ENCODE results near the gene DSC1.
A peak's percentile ranks its signal among the peaks of the same experiment; 100 is the strongest.
"Not testable (repeated sequence)": the region's sequence is repeated elsewhere in the genome, so short reads cannot be mapped to it uniquely, and the experiment has no call there.

DSC1 gene

GRCh38 chr18:31170335-31170734 lies 7.7 kb upstream of the DSC1 start:
- no peak for DNase-seq

GRCh38 chr18:31162419-31162793 lies 250 bp downstream of the DSC1 start:
- no peak for DNase-seq

- no peak for DNase-seq
Observed at GRCh38 chr18:31161757-31162418, 768 bp downstream of the DSC1 start.

GRCh38 chr18:31156821-31157763 lies 5.6 kb downstream of the DSC1 start:
- DNase-seq = peak; percentile 29

GRCh38 chr18:31155498-31155897 lies 7.2 kb downstream of the DSC1 start:
- DNase-seq = no peak

GRCh38 chr18:31154181-31154580 lies 8.5 kb downstream of the DSC1 start:
- no peak for DNase-seq

- DNase-seq = no peak
Observed at GRCh38 chr18:31149351-31149750, 13.3 kb downstream of the DSC1 start.

GRCh38 chr18:31148600-31148999 lies 14.1 kb downstream of the DSC1 start:
- DNase-seq = no peak

GRCh38 chr18:31146809-31147208 lies 15.8 kb downstream of the DSC1 start:
- DNase-seq = no peak

GRCh38 chr18:31143025-31143424 lies 19.6 kb downstream of the DSC1 start:
- DNase-seq = no peak

- DNase-seq = no peak
Observed at GRCh38 chr18:31138709-31139108, 23.9 kb downstream of the DSC1 start.

GRCh38 chr18:31134988-31135529 lies 27.6 kb downstream of the DSC1 start:
- DNase-seq = no peak

- DNase-seq = no peak
Observed at GRCh38 chr18:31129398-31130115, 33.1 kb downstream of the DSC1 start.

- DNase-seq = no peak
Observed at GRCh38 chr18:31125878-31126277, 36.8 kb downstream of the DSC1 start.

GRCh38 chr18:31123125-31123524 lies 39.5 kb downstream of the DSC1 start:
- DNase-seq = not testable (repeated sequence)

- no peak for DNase-seq
Observed at GRCh38 chr18:31120594-31120993, 42.1 kb downstream of the DSC1 start.

- no peak for DNase-seq
Observed at GRCh38 chr18:31116853-31117595, 45.6 kb downstream of the DSC1 start.

GRCh38 chr18:31112804-31113203 lies 49.9 kb downstream of the DSC1 start:
- DNase-seq = no peak

- DNase-seq = no peak
Observed at GRCh38 chr18:31105733-31106132, 56.9 kb downstream of the DSC1 start.

- DNase-seq = no peak
Observed at GRCh38 chr18:31104444-31104843, 58.2 kb downstream of the DSC1 start.

GRCh38 chr18:31103423-31103822 lies 59.2 kb downstream of the DSC1 start:
- peak; percentile 7 for DNase-seq

GRCh38 chr18:31102941-31103340 lies 59.7 kb downstream of the DSC1 start:
- peak; percentile 8 for DNase-seq
